Panc1 (cell line): Measurements from ENCODE around the gene WDR7. TPM values are rescaled to one million over a fixed set of nuclear protein-coding genes. Genes with fewer than 3 reads are reported as not detected.

Source experiments
- ATAC-seq: fragments of 200-7000 bp; cut with Tn5 transposase; 2 replicates; pipeline ENCODE4 v1.9.1; 2020; ENCODE audit warnings: mild to moderate bottlenecking, moderate library complexity
- BruUV-seq: library from RNA; stranded (reverse); fragments of 400-500 nt; replicated peaks from 2 replicates; lab custom pipeline; 2021; lab: Mats Ljungman, UMichigan
- CTCF ChIA-PET: fragments of 300-600 bp; sonication (Branson Sonifier 250); formaldehyde crosslinking; loops from one replicate; lab custom pipeline; 2022; ENCODE audit warnings: antibody characterized with exemption; lab: Charles Lee
- POLR2A ChIA-PET: fragments of 300-600 bp; sonication (Branson Sonifier 250); formaldehyde crosslinking; loops from one replicate; lab custom pipeline; 2022; ENCODE audit warnings: antibody characterized with exemption; lab: Charles Lee
- DNase-seq: peaks from one replicate; pipeline ENCODE4 v3.0.0-alpha.2; 2010; ENCODE audit warnings: low read depth, low spot score
- H3K27ac ChIP-seq: 2 replicates; pipeline ENCODE4 v1.5.1; 2011; ENCODE audit warnings: mild to moderate bottlenecking, low read length, inconsistent platforms
- H3K27me3 ChIP-seq: fragments of 200-500 bp; sonication (Bioruptor generic); 2 replicates; pipeline ENCODE4 v1.6.0; 2014; ENCODE audit warnings: low read length, inconsistent platforms; ENCODE audit not compliant: control insufficient read depth, insufficient read depth
- H3K36me3 ChIP-seq: fragments of 200-500 bp; sonication (Bioruptor generic); 2 replicates; pipeline ENCODE4 v1.5.1; 2014; ENCODE audit warnings: inconsistent platforms, mild to moderate bottlenecking, low read length, moderate library complexity; ENCODE audit not compliant: control insufficient read depth, insufficient read depth
- H3K4me1 ChIP-seq: 2 replicates; pipeline ENCODE4 v1.5.1; 2011; ENCODE audit warnings: inconsistent platforms, mild to moderate bottlenecking, low read length, moderate library complexity; ENCODE audit not compliant: control insufficient read depth, insufficient read depth
- H3K4me3 ChIP-seq, 2 experiments: 2 replicates each; pipeline ENCODE4 v1.5.1; 2011 to 2012; ENCODE audit warnings: low read depth in 2 of 2, low read length in 2 of 2, mild to moderate bottlenecking in 2 of 2, inconsistent platforms in 1 of 2, moderate library complexity in 1 of 2
- H3K9me3 ChIP-seq: fragments of 200-500 bp; sonication (Bioruptor generic); 2 replicates; pipeline ENCODE4 v1.5.1; 2014; ENCODE audit warnings: low read depth, mild to moderate bottlenecking, inconsistent platforms, low read length, moderate library complexity; ENCODE audit not compliant: control insufficient read depth, insufficient read depth
- CTCF ChIP-seq: fragments of 450-650 bp; IDR thresholded peaks from 2 replicates; pipeline ENCODE4 v1.5.1; 2017; ENCODE audit warnings: mild to moderate bottlenecking
- POLR2AphosphoS5 ChIP-seq: IDR thresholded peaks from 2 replicates; pipeline ENCODE4 v1.6.1; 2012; ENCODE audit warnings: mild to moderate bottlenecking, low read depth, low read length, moderate library complexity
- REST ChIP-seq, 2 experiments: IDR thresholded peaks; 2 replicates each; pipeline ENCODE4 v1.6.1; 2011 to 2012; ENCODE audit warnings: low read depth in 2 of 2, control low read depth in 1 of 2, low read length in 1 of 2, mild to moderate bottlenecking in 1 of 2, moderate library complexity in 1 of 2; ENCODE audit not compliant: insufficient read depth in 1 of 2
- SIN3A ChIP-seq: IDR thresholded peaks from 2 replicates; pipeline ENCODE4 v1.6.1; 2012; ENCODE audit warnings: low read depth, mild to moderate bottlenecking, low read length, moderate library complexity, borderline replicate concordance; ENCODE audit not compliant: insufficient read depth
- TCF7L2 ChIP-seq: IDR thresholded peaks from 2 replicates; pipeline ENCODE4 v1.6.1; 2011; ENCODE audit warnings: mild to moderate bottlenecking, low read depth, low read length, inconsistent platforms
- in situ Hi-C: cut with HindIII; loops from 2 replicates; pipeline ENCODE4 v1.10.0; 2016; ENCODE audit warnings: low sequenced_read_pairs, low pct_unique_long_range_greater_than_20kb
- intact Hi-C: fragments of 100-400 bp; cut with micrococcal nuclease; formaldehyde crosslinking; loops from one replicate; pipeline ENCODE4 v1.10.0; 2022; ENCODE audit not compliant: unreplicated experiment
- total RNA-seq: library from RNA; stranded (reverse); gene quantifications from one replicate; pipeline ENCODE4 v1.2.1, GENCODE V29; 2021; ENCODE audit not compliant: unreplicated experiment

The WDR7 gene
- total RNA-seq, 1 experiment from 2014 or later: 12.3 TPM

DNA sequence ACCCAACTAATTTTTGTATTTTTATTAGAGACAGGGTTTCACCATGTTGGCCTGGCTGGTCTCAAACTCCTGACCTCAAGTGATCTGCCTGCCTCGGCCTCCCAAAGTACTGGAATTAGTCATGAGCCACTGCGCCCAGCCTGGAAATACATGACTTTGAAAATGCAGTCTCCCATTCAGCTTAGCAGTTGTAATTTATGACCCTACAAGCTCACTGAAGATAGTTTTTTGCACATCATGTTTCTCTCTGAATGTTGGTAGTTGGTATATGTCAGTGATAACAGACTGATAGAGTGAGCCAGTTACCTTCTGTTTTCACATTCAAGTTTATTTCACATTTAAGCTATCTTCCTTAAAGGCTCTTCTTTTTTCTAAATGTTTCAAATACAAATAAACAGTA, 7.1 kb downstream of the WDR7 start:
- TF ChIP-seq SIN3A: no peak
- DNase-seq (no peak), ATAC-seq (no peak)
- Histone ChIP-seq H3K4me3 (no peak overlapping the region), H3K27me3 (no peaks in the 10 kb centered on the region), H3K4me1 (no peaks in the 10 kb centered on the region), H3K36me3 (no peaks in the 10 kb centered on the region), H3K9me3 (no peaks in the 10 kb centered on the region), H3K27ac (no peak overlapping the region)
- ChIA-PET CTCF (no interaction called here), POLR2A (no interaction called here)
- in situ Hi-C loops: no loop called here
- BruUV-seq: no TSS peak
- intact Hi-C loops: no loop called here

GRCh38 chr18:56659111-56659510, 8.0 kb downstream of the WDR7 start:
- H3K4me3 ChIP-seq: no peak overlapping the region
- POLR2A ChIA-PET: no interaction called here
- H3K27ac ChIP-seq: no peak overlapping the region
- no peak for DNase-seq
- ATAC-seq: no peak
- intact Hi-C loops: no loop called here
- TF ChIP-seq REST (IDR thresholded peaks at IDR 0.05; ENCODE audit: insufficient read depth in 1 of 2, low read depth in 2 of 2, low read length in 1 of 2) (no peak), SIN3A (no peak), CTCF (no peak), TCF7L2 (no peak), POLR2AphosphoS5 (no peak)
- no peaks in the 10 kb centered on the region for H3K9me3 ChIP-seq
- BruUV-seq: no TSS peak
- H3K4me1 ChIP-seq: no peaks in the 10 kb centered on the region
- in situ Hi-C loops: no loop called here
- H3K36me3 ChIP-seq: no peaks in the 10 kb centered on the region
- H3K27me3 ChIP-seq: no peaks in the 10 kb centered on the region
- CTCF ChIA-PET: no interaction called here

GRCh38 chr18:56660655-56661054, 9.5 kb downstream of the WDR7 start:
- POLR2A ChIA-PET: no interaction called here
- BruUV-seq: no TSS peak

More at GRCh38 chr18:56660655-56661054, 9.5 kb downstream of the WDR7 start:
- TF ChIP-seq POLR2AphosphoS5: no peak
- no peak for DNase-seq
- H3K4me3 ChIP-seq: no peak overlapping the region
- H3K9me3 ChIP-seq: no peaks in the 10 kb centered on the region
- H3K36me3 ChIP-seq: no peaks in the 10 kb centered on the region
- CTCF ChIA-PET: no interaction called here
- H3K27me3 ChIP-seq: no peaks in the 10 kb centered on the region
- no peak overlapping the region for H3K27ac ChIP-seq
- intact Hi-C loops (no loop called here), in situ Hi-C loops (no loop called here)
- ATAC-seq: no peak
- H3K4me1 ChIP-seq: no peaks in the 10 kb centered on the region
